ENCODE measurements around the gene TSC22D4.

Gene TSC22D4

GRCh38 chr7:100432621-100433275 is 46.3 kb downstream of the TSC22D4 start:
- TF ChIP-seq CTCF (IDR thresholded peaks at IDR 0.05; ENCODE audit: borderline replicate concordance, insufficient read depth, low read depth, low read length), result no peak
- H3K4me3 ChIP-seq (ENCODE audit: low read depth, low read length), result no peak overlapping the region

- no peak for TF ChIP-seq CTCF (IDR thresholded peaks at IDR 0.05; ENCODE audit: borderline replicate concordance, insufficient read depth, low read depth, low read length)
- no peak overlapping the region for H3K4me3 ChIP-seq (ENCODE audit: low read depth, low read length)
Observed at GRCh38 chr7:100432053-100432452, 47.0 kb downstream of the TSC22D4 start.

DNA sequence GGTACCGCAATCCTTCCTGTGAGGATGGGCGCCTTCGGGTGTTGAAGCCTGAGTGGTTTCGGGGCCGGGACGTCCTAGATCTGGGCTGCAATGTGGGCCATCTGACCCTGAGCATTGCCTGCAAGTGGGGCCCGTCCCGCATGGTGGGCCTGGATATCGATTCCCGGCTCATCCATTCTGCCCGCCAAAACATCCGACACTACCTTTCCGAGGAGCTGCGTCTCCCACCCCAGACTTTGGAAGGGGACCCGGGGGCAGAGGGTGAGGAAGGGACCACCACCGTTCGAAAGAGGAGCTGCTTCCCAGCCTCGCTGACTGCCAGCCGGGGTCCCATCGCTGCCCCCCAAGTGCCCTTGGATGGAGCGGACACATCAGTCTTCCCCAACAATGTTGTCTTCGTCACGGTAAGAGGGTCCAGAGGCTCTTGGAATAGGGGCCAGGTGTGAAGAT is 47.7 kb downstream of the TSC22D4 start:
- H3K4me3 ChIP-seq (ENCODE audit: low read depth, low read length), result no peak overlapping the region
- TF ChIP-seq CTCF (IDR thresholded peaks at IDR 0.05; ENCODE audit: borderline replicate concordance, insufficient read depth, low read depth, low read length), result no peak

GRCh38 chr7:100430493-100431285 is 48.3 kb downstream of the TSC22D4 start:
- peak overlapping the region; percentile 99 for H3K4me3 ChIP-seq (ENCODE audit: low read depth, low read length)
- TF ChIP-seq CTCF (IDR thresholded peaks at IDR 0.05; ENCODE audit: borderline replicate concordance, insufficient read depth, low read depth, low read length), result no peak

DNA sequence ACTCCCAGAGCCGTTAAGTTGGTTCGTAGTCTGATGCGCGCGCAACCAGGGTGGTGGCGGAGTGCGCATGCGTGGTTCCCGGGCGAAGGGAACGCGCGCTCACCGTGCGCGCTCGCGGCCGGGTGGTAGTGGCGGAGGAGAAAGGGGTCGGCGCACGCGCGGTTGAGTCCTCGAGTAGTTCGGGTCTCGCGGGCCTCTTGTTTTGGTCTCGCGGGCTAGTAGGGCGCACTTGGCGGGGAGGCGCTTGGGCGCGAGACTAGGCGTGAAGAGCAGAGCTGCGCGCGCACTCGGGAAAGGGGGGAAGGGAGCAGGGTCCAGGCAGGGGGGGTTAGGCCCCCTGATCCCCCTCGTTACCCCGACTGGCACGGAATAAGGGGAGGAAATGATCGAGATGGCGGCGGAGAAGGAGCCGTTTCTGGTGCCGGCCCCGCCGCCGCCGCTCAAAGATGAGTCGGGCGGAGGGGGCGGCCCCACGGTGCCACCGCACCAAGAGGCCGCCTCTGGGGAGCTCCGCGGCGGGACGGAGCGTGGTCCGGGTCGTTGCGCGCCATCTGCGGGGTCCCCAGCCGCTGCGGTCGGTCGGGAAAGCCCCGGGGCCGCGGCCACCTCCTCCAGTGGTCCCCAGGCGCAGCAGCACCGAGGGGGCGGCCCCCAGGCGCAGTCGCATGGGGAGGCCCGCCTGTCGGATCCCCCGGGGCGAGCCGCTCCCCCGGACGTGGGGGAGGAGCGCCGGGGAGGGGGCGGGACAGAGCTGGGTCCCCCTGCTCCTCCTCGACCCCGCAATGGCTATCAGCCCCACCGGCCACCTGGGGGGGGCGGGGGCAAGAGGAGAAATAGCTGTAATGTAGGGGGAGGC is 49.1 kb downstream of the TSC22D4 start, which contains the start of gene MEPCE:
TSS of gene MEPCE (plus strand) at position 195 of the 856 bp plus-strand sequence. CDS start at position 383, 188 bp downstream.
- no peak for TF ChIP-seq CTCF (IDR thresholded peaks at IDR 0.05; ENCODE audit: borderline replicate concordance, insufficient read depth, low read depth, low read length)

GRCh38 chr7:100428967-100429636 is 49.9 kb downstream of the TSC22D4 start:
- no peak for TF ChIP-seq CTCF (IDR thresholded peaks at IDR 0.05; ENCODE audit: borderline replicate concordance, insufficient read depth, low read depth, low read length)
- peak overlapping the region; percentile 99 for H3K4me3 ChIP-seq (ENCODE audit: low read depth, low read length)

More for the DNA sequence above, 49.1 kb downstream of the TSC22D4 start, which contains the start of gene MEPCE:
- peak within 1 kb of the TSS; percentile 99 for H3K4me3 ChIP-seq (ENCODE audit: low read depth, low read length)
